Pons (tissue), 1 donor: ENCODE results near the gene DDIT4.
"Not testable (repeated sequence)": the region's sequence is repeated elsewhere in the genome, so short reads cannot be mapped to it uniquely, and the experiment has no call there.

ENCODE experiments used
- DNase-seq: peaks from one replicate; pipeline ENCODE4 v3.0.0-alpha.2; 2016; ENCODE audit warnings: low spot score

DDIT4 gene

DNA sequence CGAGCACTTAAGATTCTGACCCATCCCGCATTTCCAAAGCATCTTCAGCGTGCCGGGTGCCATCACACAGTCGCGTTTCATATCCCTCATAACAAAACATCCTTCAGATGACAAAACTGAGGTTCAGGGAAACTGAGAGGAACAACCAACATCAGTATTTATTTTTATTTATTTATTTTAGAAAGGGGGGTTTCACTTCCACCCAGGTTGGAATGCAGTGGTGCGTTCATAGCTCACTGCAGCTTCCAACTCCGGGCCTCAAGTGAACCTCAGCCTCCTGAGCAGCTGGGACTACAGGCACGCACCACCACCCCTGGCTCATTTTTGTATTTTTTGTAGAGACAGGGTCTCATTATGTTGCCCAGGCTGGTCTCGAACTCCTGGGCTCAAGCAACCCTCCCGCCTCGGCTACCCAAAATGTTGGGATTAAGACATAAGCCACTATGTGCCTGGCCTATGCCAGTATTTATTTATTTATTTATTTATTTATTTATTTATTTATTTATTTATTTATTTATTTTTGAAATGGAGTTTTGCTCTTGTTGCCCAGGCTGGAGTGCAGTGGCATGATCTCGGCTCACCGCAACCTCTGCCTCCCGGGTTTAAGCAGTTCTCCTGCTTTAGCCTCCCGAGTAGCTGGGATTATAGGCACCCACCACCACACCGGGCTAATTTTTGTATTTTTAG, 24.4 kb upstream of the DDIT4 start:
- DNase-seq: not testable (repeated sequence)

DNA sequence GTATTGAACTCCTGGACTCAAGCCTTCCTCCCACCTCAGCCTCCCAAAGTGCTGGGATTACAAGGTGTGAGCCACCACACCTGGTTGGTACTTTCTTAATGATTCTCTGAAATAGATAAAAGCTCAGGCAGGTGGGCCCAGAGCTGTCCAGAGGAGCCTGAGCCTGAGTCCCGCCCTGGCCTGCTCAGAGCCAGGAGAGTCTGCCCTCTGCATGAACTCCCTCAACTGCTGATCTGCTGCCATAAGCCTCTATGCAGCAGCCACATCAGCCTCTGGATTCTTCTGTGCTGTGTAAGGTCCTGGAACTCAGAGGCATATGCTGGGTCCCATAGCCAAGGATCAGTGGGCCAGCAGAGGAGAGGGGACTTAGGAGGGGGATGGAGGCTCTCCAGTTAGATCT, 23.1 kb upstream of the DDIT4 start:
- no peak for DNase-seq

DNA sequence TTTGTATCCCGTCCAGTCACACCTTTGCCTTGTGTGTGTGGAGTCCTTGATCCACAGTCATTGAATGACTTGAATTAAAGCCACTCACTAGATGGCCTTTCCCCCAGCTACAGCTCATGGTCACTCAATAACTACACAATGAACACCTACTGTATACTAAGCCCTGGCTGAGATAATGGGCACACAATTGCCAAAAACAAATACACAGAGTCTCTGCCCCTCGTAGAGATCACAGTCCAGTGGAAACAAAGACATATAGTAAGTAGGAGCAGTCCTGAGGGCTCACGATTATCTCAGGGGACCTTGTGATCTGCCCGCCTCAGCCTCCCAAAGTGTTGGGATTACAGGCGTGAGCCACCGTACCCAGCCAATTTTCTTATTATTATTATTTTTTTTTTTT, 22.1 kb upstream of the DDIT4 start:
- DNase-seq: no peak

DNA sequence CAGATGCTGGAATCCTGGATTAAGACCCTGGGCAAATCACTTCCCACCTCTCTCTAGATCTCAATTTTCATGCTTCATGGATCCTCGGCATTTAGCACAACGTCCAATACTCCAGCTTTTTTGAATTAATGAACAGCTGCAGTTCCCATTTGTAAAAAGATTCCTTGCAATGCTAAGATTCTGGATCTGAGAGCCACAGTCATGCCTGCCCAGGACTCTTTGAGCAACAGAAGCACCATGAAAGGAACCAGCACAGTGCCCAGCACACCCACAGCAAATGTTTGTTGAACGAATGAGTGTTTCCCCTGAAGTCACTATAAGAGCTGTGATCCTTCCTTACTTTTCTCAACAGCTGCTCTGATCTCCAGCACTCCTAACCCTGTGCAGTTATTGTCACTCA, 20.8 kb upstream of the DDIT4 start:
- no peak for DNase-seq

DNA sequence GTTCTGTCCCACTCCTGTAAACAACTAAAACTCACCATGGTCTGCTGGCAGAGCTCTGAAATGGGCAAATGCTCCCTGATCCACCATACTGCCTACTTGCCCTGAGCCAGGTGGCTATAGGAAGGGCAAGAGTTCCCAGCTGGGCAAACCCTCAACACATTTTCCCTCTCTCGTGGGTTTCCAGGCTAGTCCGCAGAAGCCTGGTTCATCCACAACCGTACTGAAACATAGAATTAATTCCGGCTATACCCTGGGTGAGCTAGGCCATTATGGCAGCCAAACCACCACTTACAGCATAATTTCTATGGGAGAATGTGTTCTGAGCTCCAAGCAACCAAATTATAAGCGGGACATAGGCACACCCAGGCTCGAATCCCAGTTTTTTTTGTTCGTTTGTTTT, 20.1 kb upstream of the DDIT4 start:
- no peak for DNase-seq

DNA sequence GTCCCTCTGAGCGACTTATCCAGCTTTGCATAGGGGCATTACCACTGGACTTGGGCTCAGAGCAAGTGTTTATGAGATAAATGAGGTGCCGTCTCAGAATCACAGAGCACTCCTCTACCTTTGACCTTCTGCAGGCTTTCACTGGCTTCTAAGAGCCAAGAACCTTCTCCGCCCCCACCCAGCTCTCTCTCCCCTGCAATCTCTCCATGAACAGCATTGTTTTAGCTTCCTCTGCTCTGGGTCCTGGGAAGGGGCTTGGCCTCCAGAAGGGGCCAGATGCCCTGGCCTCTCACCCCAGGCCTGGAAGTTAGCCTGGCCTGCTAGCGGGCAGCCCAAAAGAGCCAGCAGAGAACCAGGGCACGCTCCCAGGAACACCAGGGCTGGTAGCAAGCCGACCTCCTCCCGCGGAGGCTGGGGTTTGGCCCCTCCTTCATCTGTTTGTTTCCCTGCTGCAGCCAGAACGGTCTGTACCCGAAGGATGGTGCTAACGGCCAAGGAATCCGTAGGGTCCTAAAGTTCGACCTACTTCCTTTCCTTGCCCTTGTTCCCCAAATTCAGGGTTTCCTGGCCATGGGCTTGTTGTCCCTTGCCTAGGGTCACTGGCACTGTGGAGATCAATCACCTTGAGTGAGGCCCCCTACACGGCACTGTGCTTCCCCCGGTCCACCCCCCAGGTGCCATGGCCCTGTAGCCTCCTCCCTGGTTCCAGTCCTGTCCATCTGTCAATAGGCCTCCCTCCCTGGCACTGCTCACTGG, 18.7 kb upstream of the DDIT4 start:
- peak; percentile 97 for DNase-seq

DNA sequence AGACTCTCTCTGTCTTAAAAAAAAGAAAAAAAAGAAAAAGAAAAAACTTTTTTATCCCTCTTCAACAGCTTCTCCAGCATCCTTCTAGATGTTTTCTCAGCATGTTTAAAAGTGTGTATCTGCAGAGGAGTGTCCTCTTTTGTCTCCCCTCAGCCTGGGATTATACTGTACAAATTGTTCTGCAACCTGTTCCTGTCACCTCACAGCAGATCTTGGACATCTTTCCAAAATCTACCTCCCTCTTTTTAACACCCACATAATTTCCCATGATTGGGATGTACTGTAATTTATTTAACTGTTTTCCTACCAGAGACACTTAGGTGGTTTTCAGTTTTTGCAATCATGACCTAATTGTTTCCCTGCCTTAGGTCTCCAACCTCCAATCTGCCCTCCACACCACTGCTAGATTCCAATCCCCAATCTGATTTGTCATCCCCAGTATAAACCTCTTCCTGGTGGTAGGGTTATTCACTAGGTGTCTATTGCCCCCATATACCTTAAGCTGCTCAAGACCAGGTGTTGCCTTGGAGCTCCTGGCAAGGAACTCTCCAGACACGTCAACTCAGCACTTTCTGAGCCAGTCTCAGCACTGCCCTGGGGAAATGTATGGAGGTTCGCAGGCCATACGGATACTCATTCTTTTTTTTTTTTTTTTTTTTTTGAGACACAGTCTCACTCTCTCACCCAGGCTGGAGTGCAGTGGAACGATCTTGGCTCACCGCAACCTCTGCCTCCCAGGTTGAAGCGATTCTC, 17.6 kb upstream of the DDIT4 start:
- no peak for DNase-seq

DNA sequence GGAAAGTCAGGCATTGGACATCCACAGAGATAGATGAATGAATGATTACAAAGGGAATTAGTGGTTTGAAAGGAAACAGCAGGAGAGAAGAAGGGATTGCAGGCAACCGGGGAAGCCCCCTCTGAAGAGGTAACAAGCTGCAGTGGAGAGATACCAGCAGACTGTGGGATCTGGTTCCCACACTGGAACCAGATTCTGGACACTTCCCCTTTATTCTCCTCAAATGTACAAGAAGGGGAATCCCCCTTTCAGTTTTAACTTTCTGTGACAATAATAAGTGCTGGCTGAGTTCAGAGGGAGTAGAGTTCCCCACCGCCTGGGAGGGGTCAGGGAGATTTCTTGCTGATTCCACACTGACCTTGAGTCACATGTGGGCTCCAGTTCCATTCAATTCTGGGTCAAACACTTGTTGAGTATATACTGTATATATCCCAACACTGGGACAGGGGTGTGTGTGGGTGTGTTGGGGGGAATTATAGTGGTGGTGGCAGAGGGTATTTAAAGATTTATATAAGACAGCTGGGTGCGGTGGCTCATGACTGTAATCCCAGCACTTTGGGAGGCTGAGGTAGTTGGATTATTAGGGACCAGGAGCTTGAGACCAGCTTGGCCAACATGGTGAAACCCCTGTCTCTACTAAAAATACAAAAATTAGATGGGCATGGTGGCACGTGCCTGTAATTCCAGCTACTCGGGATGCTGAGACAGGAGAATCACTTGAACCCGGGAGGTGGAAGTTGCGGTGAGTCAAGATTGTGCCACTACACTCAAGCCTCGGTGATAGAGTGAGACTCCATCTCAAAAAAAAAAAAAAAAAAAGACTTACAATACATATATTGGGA, 16.5 kb upstream of the DDIT4 start:
- peak; percentile 81 for DNase-seq

DNA sequence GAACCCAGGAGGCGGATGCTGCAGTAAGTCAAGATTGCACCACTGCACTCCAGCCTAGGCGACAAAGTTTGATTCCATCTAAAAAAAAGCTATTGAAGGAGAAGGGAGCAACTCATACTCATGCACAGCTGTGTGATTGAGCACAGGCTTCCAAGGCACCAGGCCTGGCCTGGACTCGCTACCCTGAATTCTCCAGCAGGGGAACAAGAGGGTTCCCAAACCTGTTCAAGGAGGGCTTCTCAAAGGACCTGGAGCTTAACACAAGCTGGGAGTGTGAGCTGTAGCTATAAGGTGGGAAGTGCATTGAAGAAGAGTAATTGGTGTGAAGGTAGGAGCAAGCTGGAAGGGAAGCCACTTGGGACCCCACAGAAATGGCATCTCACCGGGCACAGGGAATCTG, 15.1 kb upstream of the DDIT4 start:
- no peak for DNase-seq

DNA sequence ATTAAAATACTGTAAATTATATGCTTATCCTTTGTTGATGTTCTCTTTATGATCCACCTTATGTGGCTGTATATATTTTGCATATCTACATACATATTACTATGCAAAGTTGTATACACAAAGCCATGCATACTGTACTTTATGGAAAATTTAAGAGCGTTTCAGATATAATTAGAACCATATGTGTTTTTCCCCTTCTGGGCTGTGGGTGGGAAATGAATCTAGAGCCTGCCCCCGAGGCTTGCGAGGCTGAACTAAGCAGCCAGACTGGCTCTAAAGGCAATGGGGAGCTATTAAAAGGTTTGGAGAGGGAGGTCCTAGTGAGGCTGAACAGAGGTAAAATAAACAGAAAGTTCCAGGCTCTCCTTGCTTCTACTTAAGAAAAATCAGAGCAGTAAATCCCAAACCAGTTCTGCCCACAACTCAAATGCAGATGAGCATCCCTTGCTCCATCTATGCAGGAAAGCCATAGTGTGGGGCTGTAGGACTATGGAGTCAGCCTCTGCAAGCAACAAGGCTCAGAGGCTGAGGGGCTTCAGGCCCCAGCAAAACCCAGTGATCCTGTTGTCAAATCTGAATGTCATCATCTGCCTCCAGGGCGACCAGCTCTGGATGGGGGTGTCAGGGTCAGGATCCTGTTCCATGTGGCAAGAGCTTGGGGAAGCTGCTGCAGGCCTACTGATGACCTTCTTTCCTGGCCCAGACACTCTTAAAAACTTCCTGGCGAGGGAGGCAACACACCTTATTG, 14.1 kb upstream of the DDIT4 start:
- DNase-seq: no peak

DNA sequence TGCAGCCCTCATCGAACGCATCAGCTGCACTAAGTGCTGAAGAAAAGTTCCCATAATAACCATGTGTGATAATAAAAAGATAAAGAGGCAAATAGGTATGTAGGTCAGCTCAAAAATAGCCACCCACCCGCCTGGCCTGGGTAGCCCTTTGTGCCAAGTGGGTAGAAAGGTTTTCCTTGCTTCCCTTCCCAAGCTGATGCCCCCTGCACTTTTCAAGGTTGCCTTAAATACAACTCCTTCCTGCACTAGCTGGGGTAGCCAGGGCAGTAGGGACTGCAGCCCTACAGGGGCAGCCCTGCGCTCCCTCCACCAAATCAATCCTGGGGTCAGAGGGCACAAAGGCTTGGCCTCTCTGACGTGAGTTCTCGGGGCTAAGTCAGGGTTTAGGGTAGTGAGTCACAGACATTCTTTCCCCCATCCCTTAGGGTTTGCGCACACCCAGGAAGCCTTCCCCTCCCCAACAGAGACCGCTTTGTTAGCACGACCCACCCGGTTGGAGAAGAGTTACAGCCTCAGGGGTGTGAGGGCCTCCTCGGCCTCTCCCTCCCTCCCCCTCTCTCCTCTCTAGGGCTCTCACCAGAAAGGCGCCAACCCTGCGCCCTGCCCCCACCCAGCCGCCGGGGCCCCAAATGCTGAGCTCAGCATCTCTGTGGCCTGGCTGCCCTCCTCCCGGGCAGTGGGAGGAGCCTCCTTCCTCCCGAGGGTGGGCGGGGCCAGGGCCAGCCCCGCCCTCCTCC, 13.3 kb upstream of the DDIT4 start:
- DNase-seq: peak; percentile 87

DNA sequence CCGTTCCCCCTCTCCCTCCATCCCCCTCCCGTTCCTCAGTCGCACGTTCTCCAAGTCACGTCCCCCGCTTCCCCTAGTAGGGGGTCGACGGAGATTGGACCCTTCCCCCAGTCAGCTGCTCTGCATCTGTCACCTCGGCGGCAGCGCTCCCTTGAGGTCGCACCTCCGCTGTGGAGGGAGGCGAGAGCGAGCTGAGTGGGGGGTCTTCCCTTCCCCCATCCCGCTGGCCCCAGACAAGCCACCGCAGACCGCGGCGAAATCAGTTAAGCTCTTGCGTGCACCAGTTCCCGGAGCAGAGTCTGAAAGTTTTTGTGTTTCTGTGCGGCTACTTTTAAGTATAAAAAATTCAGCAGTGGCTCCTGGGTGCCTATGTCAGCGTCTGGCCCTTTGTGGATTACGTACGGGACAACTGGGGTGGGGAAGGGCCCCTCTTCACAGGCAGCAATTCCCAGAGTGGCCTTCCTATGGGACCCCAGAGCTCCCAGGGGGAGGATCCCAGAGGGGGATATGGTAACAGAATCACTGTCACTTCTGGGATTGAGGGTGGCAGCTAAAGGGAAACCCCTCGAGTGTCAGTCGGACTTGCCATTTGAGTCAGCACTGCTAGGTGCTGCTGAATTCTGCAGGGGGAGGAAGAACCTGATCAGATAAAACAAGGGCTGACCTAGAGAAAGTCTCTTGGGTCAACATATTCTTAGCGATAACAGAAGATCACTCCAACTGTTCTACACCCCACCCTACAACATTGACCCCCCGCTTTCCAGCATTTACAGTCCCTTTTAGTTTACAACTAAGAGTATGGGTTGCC, 12.5 kb upstream of the DDIT4 start:
- peak; percentile 54 for DNase-seq

DNA sequence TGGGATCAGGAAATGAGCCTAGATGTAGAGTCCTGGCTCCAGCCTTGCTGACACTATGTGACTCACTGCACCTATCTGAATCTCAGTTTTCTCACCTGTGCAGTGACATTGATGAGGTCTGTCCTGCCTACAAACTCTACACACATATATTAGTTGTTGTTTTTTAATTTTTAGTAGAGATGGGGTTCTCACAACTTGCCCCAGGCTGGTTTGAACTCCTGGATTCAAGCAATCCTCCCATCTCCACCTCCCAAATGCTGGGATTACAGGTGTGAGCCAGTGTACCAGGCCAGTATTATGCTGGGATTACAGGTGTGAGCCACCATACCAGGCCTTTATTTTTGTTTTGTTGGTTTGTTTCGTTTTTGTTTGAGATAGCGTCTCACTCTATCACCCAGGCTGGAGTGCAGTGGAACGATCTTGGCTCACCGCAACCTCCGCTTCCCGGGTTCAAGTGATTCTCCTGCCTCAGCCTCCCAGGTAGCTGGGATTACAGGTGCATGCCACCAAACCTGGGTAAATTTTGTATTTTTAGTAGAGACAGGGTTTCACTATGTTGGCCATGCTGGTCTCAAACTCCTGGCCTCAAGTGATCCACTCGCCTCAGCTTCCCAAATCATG, 11.8 kb upstream of the DDIT4 start:
- DNase-seq: no peak

DNA sequence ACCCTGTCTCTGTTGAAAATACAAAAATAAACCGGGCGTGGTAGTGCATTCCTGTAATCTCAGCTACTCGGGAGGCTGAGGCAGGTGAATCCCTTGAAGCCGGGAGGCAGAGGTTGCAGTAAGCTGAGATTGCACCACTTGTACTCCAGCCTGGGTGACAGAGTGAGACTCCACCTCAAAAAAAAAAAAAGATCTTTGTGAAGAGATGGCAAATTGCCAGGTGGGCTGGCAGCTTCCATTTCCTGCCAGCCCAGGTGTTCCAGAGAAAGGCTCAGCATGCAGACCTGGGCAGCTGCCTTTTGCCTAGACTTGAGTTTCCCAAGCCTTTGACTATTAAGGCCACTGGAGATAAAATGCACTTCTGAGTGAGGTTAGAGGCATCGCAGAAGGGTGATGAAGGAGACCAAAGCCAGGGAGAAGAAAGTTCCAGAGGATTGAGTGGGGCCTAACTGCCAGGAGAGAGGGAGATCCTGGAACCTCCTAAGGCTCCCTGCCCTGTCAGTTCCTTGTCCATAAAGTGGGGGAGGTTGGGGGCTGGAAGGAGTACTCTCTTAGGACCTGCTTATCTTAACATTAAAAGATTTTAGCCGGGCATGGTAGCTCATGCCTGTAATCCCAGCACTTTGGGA, 10.0 kb upstream of the DDIT4 start:
- DNase-seq: no peak

DNA sequence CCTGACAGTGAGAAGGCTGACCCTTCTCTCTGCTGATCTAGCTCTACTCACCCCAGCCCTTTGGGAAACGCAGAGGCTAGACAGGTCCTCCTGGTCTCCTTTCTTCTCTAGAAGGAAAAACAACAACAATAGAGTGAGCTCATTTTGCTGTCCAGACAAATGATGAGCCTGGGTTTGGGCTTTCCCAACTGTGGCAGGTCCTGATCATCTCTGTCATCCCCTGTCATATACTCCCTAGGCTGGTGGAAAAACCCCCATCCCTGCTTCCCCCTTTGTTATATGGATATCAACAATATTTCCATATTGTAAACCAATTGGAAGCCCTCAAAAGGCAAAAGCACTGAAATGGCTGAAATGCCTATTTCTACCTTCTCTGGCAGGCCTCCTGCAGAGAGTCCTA, 9.2 kb upstream of the DDIT4 start:
- no peak for DNase-seq

DNA sequence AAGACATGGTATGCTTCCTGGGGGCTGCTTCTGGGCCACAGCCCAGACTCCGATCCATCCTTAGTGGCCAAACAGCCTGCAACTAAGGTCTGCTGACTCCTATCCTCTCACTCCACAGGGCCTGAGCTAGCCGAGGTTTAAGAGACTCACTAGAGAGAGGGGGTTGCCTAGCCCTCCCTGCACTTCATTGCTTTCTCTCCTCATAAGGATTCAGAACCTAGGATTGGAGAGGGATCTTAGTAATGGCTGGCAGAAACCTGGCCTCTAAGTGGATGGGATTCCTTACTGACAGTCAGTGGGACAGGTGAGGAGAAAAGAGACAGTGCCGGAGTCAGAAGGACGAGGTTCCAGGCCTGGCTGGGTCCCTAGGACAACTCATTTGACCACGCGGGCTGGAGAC, 8.2 kb upstream of the DDIT4 start:
- no peak for DNase-seq

DNA sequence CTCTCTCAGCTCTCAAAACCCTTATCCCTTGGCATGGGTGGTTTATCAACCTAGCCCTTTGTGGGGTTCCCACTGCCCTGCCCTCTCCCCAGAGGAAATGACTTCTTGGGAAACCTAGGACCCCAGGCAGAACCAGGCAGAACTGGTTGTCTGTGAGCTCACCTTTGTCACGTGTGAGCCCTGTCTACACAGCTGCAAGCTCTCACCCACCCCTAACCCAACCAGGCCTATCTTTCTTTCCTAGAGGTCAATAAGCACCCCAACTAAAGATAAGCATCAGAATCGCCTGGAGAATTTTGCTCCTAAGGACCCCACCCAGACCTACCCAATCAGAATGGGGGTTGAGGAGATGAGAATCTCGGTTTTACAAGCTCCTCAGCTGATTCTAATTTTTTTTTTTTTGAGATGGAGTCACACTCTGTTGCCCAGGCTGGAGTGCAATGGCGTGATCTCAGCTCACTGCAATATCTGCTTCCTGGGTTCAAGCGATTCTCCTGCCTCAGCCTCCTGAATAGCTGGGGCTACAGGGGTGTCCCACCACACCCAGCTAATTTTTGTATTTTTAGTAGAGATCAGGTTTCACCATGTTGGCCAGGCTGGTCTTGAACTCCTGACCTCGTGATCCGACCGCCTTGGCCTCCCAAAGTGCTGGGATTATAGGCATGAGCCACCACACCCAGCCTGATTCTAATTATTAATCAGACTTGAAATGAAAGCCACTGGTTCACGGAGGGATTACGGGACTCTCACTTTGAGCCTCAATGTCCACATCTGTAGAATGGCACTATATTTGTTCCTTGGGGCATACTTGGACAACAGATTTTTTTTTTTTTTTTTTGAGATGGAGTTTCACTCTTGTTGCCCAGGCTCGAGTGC, 7.5 kb upstream of the DDIT4 start:
- DNase-seq: no peak

DNA sequence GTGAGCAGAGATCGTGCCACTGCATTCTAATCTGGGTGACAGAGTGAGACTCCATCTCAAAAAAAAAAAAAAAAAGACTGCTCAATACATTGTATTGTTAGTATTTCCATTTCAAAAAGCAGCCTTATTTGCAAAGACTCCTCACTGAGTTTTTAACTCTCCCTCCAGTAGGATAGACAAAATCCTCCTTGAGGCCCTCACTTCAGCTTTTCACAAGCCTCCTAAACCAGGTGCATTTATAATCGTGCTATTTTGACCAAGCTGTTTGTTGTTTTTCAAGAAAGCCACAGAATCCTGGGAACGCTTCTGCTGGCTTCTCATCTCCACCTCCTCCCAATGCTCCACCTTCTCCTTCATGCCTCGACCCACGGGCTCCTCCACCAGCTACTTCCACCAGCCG, 6.3 kb upstream of the DDIT4 start:
- no peak for DNase-seq
